ENCODE results near the gene ZRSR2.

Gene ZRSR2

DNA sequence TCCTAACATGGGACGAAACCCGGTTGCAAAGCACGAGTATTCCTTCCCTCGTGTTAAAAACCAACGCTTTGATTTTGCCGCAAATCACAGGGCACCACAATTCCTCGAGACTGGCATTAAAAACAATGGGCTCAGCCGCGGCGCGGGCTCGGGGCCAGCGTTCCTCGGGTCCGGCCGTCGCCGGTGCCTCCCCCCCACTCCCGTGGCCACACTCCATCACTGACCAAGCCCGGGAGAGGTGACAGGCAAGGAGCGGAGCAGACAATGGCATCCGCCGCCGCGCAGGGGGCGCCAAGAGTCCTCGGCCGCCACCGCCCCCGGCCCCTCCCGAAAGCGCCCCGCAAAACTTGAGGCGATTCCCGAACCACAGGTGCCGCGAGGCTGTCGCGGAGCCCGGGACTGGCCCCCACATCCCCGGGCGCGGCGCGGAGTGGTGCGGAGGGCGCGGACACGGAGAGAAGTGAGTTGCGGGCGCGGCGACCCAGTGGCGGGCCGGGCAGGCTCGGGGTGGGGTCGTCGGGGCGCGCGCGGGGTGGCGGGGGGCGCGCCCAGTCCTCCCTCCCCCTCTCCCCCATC lies 63.9 kb downstream of the ZRSR2 start:
- peak; percentile 71 for DNase-seq

DNA sequence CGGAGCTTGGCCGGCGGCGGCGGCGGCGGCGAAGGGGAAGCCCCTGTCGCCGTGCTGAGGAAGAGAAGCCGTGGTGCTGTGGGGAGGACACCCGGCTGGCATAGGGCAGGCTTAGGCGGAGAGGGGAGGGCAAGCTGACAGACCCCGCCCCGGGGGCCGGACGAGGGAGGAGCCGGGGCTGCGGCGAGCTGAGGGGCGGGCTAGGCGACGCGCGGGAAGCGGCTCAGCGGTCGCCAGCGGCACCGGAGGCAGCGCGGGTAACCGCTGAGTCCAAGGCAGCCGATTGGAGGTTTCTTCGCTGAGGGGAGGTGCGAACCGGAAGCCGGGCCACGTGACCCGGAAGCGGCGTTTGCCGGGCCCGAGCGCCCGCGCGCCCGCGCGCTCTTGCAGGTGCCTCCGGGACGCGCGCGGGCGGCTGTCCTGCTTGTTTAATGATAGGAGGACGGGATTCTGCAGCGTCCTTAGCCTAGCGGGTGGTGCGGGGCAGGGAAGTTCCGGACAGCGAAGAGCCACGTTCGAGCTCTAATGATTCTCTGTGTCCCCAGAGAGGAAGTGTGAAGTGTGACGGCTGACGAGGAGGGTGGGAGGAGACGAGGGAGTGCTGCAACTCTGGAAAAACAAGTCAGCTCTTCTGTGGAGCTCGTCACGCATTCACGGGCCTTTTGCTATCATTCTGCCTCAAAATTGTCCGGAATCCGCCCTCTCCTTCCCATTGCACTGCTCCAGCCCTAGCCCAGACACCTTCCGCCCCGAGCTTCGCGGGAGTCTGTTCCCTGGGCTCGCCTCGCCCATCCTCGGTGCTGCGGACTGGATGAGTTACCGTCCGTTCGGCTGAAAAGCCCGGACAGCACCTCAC lies 64.7 kb downstream of the ZRSR2 start, which contains the start of gene AP1S2:
Gene AP1S2, minus strand, starts transcription at position 102 of the 856 bp plus-strand sequence. CDS start 2,289 bp downstream, outside the sequence.
- peak; percentile 94 for DNase-seq

DNA sequence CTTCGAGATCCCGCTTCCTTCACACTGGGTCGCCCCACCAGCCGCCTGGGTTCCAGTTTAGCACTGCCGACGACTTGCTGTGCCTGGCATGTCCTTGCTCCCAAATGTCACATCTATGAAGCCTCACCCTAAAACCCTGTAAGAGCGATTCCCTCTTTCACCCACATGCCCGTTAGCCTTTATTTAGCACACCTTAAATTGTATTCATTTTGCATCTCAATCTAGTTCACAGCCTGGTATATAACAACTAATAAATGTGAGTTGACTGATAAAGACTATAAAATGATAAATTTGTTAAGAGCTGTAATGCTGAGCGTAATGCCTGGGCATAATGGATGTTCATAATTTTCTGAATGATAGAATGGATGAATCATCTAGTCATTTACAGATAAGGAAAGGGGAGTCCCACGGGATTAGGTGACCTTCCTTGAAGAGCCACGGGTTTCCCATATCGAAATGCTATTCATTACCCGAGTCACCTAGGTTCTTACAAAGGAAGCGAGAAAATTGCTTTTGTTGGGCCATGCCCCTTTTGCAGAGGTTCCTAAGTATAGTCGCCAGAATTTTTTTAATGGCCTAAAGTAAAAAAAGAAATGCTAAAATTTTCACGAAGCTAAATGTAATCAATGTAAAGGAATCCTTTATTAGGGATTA lies 65.4 kb downstream of the ZRSR2 start:
- peak; percentile 35 for DNase-seq

DNA sequence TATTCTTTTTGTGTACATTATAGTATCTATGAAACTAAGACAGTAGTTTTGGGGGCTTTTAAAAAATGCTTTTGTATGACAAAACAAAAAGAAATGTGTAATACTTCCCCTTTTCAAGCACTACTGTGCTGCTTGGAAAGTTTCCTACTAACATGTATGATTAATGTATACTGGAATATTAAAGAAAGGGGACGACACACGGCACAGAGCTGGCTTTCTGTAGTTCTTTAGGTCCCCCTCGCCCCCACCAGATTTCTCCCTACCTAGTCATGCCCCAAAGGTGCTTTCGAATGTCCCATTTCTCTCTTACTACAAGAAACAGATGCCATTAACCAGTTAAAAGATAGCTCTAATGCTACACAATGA lies 65.9 kb downstream of the ZRSR2 start:
- DNase-seq, result no peak

DNA sequence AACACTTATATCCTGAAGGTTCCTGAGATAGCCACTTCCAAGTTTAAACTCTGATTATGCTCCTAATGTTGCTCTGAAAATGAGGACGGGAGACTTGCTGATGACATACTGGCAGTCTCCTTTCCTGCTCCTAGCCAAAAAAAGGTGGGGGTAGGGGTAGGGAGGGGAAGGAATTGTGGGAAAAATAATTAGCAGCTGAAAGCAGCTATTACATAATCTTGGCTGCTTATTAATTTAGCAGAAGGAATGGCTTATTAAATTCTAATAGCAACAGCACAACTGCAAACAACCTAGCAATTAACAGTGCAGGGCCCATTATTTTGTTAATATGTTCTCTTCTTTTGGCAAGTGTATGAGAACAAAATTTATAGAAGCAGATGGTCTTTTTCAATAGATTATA lies 66.4 kb downstream of the ZRSR2 start:
- DNase-seq, result no peak

DNA sequence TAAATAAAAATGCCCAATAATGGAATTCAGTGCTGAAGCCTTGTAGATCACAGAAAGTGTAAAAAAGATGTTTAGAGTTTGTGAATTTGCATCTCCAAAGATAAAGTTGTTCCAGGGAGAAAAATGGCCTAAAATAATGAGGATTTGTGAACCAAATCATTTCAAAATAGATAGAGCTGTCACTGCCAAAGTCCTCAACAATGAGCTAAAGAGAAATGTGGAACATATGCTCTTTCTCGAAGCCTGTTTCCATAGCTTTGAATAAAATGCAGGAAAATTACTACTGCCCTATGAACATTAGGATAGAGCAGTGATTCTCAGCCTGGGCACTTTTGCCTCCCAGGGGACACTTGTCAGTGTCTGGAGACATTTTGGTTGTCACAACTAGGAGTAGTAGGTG lies 67.8 kb downstream of the ZRSR2 start:
- no peak for DNase-seq

DNA sequence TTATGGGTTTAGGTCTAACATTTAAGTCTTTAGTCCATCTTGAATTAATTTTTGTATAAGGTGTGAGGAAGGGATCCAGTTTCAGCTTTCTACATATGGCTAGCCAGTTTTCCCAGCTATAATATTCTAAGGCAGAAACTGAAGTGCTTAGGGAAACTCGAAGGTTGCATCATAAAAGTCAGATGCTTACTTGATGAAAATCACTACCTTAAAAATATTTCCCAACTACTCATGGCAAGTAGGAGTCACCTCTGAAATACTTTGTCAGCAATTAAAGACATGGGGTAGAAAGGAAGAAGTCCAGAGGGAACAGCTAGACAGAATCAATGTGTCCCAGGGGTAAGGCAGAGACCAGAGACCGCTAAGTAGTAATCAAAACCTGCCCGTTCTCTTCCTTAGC lies 70.6 kb downstream of the ZRSR2 start:
- no peak for DNase-seq

DNA sequence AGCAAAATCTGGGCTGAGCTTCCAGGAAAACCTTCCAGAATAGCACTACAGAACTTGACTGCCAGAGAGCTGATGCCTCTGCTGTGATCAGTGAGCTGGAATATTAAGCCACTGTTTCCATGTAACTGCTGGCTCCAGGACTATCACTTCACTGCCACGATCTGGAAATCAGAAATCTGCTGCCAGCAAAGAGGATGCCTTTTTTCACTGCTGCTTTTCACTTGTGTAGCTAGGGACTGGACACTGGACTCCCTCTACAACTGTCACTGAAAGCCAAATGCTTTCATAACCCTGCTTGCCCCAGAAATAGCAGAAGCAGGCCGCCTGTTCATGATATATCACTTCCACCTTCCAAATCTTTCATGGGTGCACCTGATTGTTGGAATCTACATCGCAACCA lies 73.7 kb downstream of the ZRSR2 start:
- DNase-seq, result no peak

DNA sequence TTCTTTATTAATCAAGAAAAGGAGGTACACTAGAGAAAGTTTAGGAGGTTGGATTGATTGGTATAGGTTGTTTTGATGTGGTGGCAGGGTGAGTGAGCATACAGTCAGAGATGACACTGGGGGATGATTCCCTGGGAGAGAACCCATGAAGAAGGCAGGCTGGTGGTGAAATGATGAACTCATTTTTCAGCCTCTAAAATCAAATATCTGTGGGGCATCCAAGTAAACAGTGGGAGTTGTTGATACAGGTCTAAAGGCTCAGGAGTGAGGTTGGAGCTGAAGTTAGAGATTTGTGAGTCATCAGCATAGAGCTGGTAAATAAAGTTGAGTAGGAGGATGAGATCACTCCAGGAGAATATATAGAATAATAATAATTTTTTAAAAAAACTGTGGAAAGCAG lies 74.3 kb downstream of the ZRSR2 start:
- no peak for DNase-seq

DNA sequence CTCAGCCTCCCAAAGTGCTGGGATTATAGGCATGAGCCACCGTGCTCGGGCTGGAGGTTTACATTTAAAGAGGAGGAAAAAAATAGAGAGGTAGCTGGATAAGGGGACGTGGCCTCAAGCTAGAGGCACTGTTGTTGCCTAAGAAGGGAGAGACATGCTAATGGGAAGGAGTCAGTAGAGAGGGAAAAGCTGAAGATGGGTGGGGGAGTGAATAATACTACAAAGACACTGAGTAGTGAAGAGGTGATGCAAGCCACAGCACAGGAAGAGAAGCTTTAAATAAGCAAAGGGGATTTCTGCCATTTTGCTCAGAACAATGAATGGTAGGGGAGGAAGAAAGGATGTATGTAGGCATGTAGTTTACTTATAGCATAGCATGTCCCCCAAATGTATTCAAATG lies 75.9 kb downstream of the ZRSR2 start:
- no peak for DNase-seq

DNA sequence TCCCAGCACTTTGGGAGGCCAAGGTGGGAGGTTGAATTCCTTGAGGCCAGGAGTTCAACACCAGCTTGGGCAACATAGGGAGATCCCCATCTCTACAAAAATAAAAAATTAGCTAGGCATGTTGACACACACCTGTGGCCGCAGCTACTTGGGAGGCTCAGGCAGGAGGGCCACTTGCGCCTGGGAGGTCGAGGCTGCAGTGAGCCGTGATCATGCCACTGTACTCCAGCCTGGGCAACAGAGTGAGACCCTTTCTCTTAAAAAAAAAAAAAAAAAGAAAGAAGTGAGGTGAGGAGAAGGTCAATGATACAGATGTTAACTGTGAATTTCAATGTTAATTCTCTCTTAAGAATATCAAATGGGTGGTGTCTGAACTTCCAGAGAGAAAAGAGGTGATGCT lies 79.4 kb downstream of the ZRSR2 start:
- DNase-seq, result no peak

DNA sequence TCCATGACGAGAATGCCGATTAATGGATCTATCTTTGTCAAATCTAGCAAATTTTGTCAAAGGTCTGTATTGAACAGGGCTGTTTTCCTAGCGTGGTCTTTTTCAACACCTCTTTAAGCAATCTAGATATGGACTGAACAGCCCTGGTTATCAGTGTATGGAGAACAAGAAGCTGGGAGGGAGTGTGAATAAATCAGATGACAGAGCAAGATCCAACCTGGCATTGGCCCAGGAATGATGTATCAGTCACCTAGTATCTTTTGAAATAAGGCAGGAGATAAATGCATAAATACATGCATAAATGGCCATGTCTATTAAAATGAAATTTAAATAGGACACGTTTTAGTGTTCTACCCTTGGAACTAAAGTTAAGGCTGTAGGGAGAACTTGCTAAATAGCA lies 80.0 kb downstream of the ZRSR2 start:
- DNase-seq, result no peak

Data from eye (tissue), 1 donor.